GM12801 (cell line): ENCODE data around the gene CPXM2.

ENCODE experiments used
- TF ChIP-seq, protein P1 (sequence below): IDR thresholded peaks from one replicate; pipeline ENCODE4 v1.5.1; 2011; ENCODE audit warnings: control low read depth; ENCODE audit not compliant: insufficient read length; ENCODE audit errors: extremely low read depth

The CPXM2 gene

DNA sequence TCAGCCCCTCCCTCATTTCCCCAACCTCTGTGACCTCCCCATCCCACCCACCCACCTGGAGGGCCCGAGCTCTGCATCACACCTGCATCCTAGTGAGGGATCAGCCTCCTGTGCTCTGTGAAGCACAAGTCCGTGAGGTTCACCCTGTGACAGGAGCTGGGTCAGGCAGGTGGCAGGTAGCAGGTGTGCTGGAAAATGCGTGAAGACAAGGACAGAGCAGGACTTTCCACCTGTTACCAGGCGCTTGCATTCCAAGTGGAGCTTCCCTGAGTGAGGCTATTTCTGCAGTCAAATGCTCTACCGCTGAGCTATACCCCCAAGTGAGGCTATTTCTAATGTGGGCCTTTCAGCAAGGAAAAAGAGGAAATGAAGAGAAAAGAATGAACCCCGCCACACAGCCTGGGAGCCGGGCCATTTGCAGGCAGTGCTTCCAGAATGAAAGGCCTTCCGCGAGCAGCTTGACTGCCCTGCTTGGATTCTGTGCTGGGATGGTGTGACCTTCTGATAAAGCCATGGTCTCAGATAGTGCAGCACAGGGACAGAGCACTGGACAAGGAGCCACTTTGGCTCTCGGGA lies 13.3 kb upstream of the CPXM2 start:
- TF ChIP-seq, protein P1, sequence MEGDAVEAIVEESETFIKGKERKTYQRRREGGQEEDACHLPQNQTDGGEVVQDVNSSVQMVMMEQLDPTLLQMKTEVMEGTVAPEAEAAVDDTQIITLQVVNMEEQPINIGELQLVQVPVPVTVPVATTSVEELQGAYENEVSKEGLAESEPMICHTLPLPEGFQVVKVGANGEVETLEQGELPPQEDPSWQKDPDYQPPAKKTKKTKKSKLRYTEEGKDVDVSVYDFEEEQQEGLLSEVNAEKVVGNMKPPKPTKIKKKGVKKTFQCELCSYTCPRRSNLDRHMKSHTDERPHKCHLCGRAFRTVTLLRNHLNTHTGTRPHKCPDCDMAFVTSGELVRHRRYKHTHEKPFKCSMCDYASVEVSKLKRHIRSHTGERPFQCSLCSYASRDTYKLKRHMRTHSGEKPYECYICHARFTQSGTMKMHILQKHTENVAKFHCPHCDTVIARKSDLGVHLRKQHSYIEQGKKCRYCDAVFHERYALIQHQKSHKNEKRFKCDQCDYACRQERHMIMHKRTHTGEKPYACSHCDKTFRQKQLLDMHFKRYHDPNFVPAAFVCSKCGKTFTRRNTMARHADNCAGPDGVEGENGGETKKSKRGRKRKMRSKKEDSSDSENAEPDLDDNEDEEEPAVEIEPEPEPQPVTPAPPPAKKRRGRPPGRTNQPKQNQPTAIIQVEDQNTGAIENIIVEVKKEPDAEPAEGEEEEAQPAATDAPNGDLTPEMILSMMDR: no peak

DNA sequence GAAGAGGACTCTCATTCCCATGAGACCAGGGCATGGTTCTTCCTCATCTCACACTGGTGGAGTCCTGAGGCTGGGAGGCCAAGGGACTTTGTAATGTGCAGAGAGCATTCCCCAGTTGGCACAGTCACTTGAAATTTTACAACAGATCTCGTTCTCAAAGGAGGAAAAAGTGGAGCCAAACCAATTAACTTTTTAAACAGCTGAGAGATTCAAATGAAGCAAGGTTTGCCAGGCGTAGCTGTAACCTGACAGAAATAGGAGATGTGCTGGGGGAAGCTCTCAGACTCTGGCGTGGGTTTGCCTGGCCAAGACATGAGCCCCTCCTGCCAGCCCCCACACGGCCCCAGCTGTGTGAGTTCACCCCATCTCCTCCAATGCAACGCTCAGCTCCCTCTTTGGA lies 12.0 kb upstream of the CPXM2 start:
- TF ChIP-seq, protein P1: no peak

DNA sequence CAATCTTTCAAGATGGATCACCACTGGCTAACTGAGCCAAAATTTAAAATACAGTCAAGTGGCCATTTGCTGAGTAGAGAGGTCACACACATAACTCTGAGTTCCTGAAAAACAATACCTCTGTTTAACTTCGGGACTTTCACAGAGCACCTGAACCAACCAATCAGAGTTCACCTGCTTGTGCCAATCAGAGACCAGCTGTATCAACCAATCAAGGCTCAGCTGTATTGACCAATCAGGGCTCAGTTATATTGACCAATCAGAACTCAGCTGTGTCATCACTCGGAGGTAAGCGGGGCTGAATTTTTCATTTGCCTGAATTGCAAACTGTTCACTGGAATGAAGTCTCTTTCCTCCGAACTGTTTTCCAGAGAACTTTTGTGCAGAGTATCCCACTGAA lies 10.0 kb upstream of the CPXM2 start:
- TF ChIP-seq, protein P1: no peak

DNA sequence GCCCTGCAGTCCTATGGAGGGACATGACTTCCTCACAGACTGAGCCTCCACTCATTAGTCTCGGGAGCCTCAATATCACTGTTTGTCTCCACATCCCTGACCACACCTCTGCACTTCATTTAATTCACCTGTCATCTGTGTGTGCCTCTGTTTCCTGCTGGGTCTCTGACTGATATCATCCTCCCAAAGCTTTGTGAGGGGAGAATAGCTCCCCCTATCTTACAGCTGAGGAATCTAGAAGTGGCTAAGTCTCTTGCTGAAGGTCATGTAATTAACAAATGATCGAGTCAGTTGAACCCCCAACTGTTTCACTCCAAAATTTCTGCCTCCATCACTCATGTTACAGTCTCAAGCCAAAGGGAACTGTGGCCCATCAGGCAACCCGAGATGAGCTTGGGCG lies 5.5 kb upstream of the CPXM2 start:
- TF ChIP-seq, protein P1: no peak

DNA sequence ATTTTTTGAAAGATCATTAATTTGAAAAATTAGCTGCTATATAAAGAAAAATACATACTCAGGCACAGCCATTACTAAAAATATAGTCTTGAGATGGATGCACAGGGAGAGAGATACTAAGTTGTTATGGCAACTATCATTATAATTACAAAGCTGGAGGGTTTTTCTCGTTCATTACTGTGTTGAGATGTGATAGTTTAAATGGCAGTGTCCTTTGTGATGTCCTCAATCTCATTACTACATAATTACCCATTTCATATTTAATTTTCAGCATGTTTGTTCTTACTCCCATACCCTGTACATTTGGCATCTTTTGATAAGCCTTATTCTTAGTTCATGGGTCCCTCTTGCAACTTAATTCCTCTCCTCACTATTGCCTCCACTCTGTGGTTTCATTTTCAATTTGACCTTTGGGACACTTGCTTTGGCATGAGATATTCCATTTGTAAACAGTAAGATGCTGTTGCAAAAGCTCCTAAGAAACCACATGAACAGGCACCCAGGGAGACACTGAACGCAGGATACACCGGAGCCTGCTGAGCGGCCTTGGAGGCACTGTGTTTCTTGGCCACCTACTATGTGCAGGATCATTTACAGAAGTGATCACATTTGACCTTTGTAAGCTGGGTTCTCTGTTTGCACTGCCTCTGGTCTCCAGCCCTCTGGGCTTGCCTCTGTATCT lies 4.8 kb upstream of the CPXM2 start:
- TF ChIP-seq, protein P1: no peak

DNA sequence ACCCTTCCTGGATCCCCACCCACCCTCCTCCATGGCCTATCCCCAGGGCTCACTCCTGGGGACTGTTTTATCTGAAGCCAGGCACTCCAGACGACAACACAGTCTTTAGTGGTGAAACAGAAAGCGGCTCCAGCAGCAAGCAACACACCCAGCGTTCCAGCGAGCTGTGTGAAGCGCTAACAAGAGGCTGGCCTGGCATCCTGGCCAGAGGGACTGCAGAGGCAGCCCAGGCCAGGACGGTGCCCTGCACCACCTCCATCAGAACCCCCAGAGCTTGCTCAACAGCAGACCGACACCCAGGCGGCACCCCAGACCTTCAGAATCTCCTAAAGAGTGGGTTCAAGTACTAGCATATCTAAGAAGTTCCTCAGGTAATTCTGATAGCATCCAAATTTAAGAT lies 2.0 kb upstream of the CPXM2 start:
- TF ChIP-seq, protein P1: no peak

DNA sequence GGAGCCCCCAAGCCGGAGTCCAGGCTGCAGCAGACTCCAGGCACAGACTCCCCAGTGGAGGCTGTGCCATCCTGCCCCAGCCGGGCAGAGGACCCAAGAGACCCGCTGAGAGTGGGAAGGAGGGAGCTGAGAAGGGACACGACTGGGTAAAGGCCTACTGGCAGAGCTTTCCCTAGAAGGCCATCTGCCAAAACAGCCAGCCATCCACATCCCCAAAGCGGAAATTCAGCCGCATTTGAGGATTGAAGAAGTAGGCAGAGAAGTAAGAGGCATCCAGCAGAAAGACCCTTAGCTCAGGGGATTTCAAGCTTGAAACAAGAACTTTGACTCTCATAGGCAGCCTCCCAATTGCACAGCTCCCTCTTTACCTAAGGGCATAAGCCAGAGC lies 857 bp downstream of the CPXM2 start:
- TF ChIP-seq, protein P1: no peak
